Measurements from ENCODE around the gene MFAP3.

DNA sequence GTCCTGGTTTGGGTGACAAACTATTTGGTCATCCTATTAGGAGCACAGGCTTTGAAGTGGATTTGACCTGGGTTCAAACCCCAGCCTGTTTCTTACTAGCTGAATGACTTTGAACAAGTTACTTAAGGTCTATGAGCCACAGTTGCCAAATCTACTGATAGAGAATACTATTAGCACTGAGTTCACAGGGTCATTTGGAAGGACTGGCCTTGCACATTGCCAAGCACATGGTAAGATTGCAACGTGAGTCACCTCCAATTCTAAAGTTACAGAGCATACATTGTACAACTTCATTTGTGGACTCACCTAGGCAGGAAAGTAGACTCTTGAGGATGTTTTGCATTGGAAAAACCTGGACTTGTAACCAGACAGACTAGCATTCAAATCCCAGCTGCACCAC, 38.9 kb downstream of the MFAP3 start:
- TF ChIP-seq POLR2A (IDR thresholded peaks at IDR 0.05; ENCODE audit: low read length) (no peak), GATA1 (IDR thresholded peaks at IDR 0.05; ENCODE audit: low read depth, low read length) (no peak)

Measured in erythroblast (primary cell).